Heart left ventricle (tissue), 13 donors: ENCODE data around the gene TJP3.

Source experiments
- CTCF ChIP-seq, 12 donors: fragments of 200-600 bp; sonication (generic) in 4 of 12; IDR thresholded peaks; one replicate each; pipeline versions ENCODE4 v1.5.0 to v1.8.0; 2018 to 2022; ENCODE audit warnings: antibody characterized with exemption in 12 of 12, mild to moderate bottlenecking in 5 of 12
- POLR2A ChIP-seq, 2 donors: fragments of 450-650 bp; IDR thresholded peaks; one replicate each; pipeline ENCODE4 v1.6.1; 2017; ENCODE audit warnings: antibody characterized with exemption in 2 of 2, mild to moderate bottlenecking in 2 of 2, moderate library complexity in 2 of 2
- donor health status: ischemic (EF 13 %, LVEDD 7.1; RV severe dilation, severe dysfunction).
- donor health status: DM: no; HTN: yes; CAD: no.
- donor health status: DM: no; HTN: no; CAD: no.
- donor health status: ischemic (EF 25% LVEDD 6.9; RV normal size, moderate dysfunction).
- donor health status: ischemic (EF 25% LVEDD 5.7; RV mildly dilated, moderate dysfunction).
- donor health status: ischemic (EF 35%, LVEDD 5.7; RV mildly dilated, moderate dysfunction).
- donor health status: nonischemic (EF 11% LVEDD 7.7; RV severe dilation, severe dysfunction).
- donor health status: DM: yes; HTN: yes; CAD: no.
- donor health status: PGD.
- donor health status: ischemic (EF 29% LVEDD 5.4; RV normal size, mild dysfunction).
- donor health status: nonischemic (EF 23%, LVEDD 6.1; RV moderate dilation, normal function).

GRCh38 chr19:3700242-3701032 lies 7.7 kb upstream of the TJP3 start, which contains the start of gene PIP5K1C:
- TF ChIP-seq CTCF (IDR thresholded peaks at IDR 0.05) = peak; percentile 63 to 91 (median 78)
- peak in 1 of 2 donors; percentile 41 for TF ChIP-seq POLR2A (IDR thresholded peaks at IDR 0.05)
